GM19397 (cell line): ENCODE results near the gene SLC1A7.

Source experiments
- ATAC-seq: cut with Tn5 transposase; IDR thresholded peaks from one replicate; pipeline ENCODE4 v1.9.1; 2021; ENCODE audit warnings: mild to moderate bottlenecking, moderate library complexity; ENCODE audit not compliant: unreplicated experiment

The SLC1A7 gene

DNA sequence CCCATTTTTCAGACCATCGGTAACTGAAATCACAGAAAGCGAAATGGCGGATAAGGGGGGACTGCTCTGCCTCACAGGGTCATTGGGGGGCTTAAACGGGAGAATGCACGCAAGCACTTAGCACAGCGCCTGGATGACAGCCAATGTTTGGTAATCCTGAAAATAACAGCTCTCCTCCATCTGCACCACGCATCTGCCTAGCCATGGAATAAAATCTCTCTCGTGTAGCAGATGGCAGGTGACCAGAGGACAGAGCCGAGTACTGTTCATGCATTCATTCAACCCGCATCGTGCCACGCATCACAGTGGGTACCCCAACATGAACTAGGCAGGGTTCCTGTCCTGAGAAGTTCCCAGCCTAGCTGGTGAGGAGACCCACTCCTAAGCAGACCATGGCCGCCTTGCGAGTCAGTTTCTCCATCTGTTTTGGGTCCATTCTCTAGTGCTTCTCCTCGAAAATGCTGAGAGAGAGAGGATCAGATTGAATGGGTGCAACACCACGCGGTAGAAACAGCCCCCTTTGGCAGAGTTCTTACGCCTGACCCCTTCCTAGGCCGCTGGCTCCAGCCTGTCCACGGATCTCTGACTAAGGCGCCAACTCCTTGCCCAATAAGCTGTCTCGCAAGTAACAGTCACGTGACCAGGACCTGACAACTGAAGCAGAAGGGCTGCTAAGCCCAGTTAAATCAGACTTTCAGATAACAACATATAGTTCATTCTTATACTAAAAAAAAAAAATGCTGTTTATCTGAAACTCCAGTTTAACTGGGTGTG lies 7.3 kb downstream of the SLC1A7 start:
- ATAC-seq = no peak

DNA sequence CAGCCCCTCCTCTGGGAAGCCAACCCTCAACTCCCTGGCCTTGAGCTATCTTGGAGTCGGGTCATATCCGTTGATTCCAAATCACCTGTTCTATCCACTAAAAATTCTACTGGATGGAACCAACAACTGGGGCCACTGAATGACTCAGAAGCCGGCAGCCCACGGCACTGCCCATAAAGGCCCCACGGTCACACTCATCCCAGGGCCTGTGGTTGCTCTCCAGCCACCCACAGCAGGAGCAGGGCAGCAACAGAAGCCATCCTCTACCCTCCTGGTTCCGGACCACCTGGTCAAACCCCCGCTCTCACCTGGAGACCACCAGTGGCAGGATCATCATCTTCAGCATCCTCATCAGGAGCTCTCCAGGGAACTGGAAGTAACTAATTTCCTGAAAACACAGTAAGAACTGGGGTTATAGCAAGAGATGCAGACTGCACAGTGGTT lies 8.4 kb downstream of the SLC1A7 start:
- ATAC-seq = no peak

DNA sequence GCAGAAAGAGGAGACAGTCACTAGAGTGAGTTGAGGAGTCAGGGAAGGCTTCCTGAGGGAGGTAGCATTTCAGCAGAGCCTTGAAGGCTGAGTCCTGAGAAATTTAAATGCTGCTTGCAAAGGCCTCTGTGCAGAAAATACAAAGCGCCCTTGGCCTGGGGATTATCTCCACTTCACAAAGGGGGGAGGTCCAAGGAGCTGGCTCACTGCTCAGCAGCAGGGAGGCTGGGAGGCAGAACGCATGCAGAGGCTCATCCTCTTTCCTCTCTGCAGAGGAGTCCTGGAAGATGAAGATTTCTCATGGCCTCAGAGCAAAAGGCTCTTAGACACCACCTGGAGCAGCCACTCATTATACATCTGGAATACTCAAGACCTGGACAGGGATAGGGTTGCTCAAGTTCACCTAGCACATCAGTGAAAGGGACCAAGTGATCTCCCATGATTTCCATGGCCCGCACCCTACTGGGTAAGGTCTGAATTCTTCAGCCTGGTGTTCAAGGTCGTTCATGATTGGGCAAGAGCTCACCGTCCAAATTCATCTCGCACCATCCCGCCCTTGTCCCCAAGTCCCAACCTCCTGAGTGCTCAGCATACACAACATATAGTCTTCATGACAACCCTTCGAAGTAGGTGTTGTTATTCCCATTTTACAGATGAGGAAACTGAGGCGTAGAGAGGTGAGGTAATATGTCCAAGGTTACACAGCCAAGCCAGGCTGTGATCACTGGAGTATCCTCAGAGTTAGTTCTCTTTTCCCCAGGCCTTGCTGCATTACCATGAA lies 9.0 kb downstream of the SLC1A7 start:
- ATAC-seq = no peak

DNA sequence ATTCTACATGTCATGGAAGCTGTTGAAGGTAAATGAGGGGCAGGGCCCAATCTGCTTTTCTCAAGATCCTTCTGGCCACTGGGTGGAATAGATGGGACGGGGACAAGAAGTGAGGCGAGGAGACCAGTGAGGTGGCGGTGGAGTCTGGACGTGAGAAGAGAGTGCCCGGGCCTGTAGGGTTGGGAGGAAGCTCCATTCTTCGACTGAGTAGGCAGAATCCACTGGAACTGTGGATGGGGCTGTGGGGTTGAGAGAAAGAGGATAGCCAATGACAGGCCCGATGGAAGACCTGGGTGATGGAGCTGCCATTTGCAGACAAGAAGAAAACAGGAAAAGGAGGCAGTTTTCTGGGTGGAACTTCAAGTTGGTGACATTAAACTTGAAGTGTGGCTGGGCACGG lies 10.3 kb downstream of the SLC1A7 start:
- ATAC-seq = no peak

DNA sequence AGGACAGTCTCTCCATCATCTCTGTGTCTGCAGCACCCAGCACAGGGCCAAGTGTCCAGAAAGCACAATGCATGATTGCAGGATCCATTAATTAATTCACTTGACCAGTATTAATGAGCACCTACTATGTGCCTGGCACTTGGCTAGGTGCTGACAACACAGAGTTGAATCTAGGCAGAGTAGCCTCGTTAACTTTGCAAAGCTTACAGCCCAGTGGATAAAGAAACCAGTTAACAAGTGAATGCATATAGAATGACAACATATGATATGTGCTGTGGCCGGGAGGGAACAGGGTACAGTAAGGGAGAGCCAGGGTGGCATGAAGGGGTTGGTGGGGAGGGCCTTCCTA lies 10.9 kb downstream of the SLC1A7 start:
- ATAC-seq = no peak

DNA sequence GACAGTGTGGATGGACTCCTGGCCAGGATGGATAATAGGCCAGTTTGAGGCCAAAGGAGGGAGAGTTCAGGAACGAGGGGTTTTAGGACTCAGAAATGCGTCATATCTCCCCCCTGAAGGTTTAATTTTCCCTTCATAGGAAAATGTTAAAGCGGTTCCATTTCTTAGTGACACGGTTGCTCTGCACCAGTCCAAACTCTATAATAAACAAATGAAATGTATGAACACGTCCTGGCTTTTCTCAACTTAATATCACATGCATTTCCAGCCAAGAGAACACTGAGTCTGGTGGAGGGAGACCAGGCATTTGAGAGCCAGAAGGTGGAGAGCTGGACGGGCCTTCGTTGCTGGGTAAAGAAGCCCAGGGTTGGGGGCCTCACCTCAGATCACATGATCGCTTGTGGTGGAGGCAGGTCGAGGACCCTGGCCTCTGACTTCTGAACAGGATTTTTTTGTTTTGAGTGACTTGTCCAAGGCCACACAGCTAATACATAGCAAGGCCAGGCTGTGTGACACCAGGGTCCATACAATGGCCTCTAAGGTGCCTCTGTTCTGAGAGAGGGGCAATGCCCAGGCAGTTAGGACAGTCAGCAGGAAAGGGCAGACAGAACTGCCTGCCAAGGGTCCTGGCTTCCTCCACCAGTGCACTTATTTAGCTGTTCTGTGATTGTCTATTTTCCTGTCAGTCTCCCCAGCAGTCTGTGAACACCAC lies 11.4 kb downstream of the SLC1A7 start:
- ATAC-seq = no peak

DNA sequence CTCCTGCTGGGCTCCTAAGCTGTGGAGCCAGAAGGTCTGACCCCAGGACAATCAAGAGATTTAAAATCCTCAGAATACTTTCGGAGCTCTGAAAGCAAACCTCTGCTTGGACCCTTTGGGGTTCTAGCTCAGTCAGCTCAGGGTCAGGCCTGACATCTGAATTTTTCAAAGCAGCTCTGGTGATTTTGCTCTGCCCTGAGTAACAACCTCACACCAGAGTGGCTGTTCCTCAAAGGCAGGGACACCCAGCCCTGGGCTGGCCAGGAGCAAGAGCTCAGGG lies 11.9 kb downstream of the SLC1A7 start:
- ATAC-seq = no peak

DNA sequence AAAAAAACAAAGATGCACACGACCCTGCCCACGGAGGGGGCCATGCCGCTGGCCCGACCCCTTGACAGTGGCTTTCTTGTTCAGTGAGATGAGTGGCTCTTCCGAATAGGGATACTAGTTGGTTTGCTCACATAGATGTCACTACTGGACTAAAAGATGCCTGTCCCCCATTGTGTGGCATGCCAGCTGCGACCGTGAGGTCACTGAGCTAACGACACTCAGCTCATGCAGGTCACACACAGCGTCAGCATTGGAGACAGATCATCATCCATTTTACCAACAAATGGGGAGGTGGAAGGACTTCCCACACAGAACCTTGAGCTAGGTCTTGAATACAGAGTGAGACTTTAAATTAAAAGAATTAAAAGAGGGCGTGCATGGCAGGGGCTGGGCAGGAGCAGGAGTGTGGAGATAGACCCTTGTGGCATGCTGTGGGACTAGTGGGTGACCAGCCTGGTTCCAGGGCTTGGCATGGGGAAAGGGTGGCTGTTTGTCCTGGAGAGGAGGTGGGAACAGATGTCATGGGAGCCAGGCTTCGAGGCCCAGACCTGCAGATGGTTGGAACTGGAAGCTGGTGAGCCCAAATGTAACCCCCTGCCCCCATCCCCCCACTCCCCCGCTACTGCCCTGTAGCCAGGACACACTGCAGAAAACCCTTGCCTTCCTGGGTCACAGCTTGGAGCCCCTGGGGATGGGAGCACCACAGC lies 12.4 kb downstream of the SLC1A7 start:
- ATAC-seq = no peak

DNA sequence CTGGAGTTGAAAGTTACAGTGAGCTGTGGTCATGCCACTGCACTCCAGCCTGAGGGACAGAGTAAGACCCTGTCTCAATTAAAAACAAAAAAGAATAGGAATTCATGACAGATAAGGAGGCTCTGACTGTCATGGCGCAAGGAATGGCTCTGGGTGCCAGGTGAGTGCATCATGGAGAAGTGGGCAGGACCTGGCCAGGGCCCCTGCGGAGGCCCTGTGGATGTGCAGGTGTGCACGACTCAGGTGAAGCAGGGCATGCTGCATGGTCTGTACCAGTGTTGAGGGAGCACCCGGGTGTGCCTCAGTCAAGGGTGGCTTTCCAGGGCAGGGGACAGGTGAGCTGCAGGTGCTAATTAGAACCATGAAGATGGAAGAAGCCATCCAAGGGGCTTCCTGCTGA lies 14.0 kb downstream of the SLC1A7 start:
- no peak for ATAC-seq

DNA sequence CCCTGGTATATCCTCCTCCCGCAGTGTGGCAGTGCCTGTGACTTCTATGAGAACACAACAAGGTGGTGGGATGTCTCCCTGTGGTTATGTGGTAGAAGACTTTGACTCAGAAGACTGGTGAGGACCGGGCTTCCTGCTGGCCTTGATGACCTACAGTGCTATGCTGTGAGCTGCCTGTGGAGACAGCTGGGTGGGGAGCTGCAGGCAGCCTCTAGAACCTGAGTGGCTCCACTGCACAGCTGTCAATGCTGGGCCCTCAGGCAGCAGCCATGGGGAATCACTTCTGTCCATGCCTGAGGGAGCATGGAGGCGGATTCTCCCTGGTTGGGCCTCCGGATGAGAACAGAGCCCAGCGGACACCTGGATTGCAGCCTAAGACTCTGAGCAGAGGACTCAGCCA lies 14.9 kb downstream of the SLC1A7 start:
- no peak for ATAC-seq

DNA sequence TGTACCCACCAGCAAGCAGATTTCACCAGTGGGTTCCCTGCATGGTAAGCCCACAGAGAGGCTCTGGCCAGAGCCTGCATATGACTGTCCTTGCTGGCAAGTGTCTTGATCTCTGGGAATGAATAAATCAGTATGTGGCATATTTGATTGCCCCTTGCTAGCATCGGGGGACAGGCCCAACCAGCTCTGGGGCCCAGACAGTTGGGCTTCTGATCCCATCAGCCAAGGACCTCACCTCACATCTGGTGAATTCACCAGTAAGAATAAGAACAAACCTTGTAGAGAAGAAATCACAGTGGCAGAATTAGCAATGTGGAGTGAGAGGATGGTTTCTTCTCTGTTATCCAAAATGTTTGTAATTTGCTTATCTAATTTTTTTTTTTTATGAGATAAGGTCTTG lies 15.9 kb downstream of the SLC1A7 start:
- ATAC-seq = no peak

DNA sequence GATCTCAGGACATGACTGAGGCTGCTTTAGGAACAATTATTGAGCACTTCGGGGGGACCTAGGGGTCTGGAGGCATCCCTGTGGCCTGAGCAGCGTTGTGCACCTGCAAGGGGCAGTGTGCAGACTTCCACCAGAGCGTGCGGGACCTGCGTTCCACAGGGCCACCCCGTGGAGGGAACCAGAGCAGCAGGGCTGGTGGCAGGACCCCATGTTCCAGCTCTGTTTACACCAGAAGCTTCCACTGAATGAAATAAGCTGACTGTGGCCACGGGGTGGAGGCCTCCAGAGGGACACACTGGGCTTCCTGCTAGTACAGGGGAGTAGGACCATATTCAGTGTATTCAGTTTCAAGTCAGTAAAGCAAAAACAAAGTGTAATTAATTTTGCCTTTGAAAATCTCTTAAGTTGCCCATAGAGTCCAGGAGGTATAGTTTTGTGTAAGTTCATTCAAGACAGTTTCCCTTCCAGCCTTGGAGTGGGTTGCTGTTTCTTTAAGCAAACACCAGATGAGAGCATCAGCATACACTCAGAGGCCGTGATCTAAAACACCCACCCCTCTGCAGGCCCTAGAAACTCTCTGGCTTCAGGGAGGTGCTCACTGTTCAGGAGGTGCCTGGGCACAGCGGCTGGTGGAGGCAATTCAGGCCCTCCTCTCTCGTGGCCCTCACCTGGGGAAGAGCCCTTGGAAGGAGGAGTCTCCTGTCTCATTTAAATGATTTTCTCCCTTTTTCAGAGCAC lies 16.6 kb downstream of the SLC1A7 start:
- no peak for ATAC-seq

DNA sequence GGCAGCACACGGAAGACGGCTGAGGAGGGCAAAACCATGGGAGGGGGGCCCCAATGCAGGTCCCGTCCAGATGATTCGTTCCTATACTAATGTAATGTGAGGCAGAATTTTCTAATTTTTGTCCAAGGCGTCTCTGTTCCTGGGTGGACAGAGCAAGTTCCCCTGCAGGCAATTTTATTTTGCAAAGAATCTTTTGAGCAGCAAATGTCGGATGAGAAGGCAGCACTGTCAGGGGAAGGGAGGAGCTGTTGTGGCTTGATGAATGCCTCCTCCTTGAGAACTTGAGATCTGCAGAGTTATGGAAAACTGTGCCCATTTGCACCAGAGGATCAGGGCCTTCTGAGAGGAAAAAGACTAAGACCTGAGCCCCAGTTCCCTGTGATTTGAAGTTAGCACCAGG lies 17.3 kb downstream of the SLC1A7 start:
- no peak for ATAC-seq

DNA sequence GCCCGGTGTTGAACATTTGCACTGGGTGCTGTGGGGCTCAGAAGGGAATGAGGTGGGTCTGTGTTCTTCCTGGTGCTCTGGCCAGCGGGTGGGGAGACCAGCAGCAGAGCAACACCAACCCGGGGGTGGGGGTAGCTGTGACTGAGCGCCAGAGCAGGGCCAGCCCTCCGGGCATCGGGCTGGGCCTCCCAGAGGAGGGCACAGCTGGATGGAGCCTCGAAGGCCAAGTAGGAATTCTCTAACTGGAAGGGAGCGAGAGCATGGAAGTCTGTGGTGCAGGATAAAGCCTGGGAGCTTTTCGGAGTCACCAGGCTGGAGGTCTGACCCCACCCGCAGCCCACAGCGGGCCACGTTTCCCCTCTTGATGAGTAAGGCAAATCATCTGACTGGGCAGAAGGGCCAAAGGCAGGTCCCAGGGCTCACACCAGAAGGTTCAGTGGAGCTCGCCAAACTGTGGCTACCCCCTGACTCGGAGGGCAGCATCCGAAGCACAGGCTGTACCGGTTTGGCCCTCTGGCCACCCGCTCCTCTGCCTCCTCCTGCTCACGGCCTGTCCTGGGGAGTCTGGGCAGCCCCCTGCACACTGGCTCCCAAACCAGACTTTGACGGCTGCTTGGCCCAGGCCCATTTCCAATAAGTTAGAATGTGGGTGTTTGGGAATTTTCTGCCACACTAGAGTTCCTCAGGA lies 18.8 kb downstream of the SLC1A7 start:
- ATAC-seq = no peak

DNA sequence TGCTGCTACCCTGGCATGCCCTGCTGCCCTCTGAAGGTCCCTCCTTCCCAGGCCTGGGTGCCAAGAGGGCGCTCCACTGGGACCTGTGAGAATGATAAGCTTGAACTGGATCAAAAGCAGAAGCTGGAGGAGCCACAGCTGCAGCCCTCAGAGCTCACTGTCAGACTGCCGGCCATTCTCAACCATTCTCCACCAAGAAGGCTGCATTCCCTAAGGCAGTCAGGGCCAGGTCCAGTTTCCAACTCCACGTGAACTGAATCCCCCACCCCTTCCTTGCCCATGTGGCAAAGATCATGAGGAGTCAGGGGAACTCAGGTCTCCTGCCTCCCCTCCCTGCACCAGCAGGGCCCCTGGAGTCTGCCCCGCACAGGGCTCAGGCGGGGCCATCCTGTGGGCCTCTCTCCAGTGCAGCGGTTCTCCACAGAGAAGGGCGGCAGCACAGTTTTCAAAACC lies 19.5 kb downstream of the SLC1A7 start:
- no peak for ATAC-seq

DNA sequence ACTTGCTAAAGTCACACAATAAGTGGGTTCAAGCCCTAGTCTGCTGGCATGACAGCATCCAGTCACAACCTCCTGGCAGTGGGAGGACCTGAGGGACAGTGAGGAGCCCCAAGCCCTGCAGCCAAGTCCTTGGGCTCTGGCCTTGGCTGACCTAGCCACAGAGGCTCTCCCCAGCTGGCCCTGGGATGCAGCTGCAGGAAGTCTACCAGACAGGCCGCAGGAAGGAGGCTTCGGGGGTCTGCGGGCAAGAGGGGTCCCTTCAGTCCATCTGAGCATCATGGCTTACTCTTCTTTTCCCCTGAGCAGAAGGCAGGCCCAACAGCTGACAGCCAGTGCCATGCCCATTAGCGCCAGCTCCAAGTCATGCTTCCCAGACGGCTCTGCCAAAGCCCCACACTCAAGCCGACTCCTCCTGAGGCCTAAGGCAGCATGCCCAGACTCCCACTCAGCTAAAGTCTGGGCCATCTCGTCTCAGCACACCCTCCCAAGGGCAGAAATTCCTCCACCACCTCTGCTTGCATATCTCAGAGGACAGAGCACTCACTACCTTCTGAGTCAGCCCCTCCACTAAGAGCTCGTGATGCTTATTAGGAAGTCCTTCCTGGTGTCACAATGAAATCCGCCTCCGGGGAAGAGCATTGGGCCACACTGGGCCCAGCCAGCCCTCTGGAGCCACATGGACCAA lies 20.1 kb downstream of the SLC1A7 start:
- no peak for ATAC-seq

DNA sequence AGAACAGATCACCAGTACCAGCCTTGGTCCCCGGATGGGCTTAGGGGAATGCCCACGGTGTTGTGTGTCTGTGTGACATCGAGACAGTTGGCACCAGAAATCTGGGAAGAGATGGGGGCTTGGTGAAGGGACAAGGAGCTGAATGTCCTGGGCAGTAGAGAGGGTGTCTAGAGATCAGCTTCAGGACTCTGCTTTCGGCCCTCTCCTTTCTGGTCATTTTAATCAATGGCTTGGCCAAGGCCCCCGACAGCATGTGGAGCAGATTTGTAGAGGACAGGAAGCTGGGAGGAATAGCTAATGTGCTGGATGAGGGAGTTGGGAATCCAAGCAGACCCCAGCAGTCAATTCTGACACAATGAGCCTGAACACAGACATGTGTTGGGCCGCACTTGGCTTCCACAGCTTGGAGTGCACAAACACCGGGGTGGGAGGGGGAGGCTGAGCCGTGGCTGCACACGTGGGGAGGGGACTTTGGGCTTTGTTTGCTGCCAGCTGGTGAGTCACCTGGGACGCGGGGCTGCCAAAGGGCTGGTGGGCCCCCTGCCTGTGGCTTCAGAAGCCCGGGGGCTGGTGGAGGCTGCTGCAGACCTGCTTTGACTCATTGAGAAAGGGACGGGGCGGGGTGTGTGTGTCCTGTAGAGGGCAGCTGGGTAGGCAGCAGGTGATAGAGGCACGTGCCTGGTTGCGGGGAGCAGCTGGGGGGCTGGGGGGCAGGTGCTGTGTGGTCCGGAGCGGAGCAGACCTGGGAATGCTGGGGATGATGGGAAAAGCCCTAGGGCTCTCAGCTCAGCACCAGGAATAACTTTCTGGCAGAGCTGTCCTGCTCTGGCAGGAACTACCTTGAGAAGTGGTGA lies 20.9 kb downstream of the SLC1A7 start:
- no peak for ATAC-seq

DNA sequence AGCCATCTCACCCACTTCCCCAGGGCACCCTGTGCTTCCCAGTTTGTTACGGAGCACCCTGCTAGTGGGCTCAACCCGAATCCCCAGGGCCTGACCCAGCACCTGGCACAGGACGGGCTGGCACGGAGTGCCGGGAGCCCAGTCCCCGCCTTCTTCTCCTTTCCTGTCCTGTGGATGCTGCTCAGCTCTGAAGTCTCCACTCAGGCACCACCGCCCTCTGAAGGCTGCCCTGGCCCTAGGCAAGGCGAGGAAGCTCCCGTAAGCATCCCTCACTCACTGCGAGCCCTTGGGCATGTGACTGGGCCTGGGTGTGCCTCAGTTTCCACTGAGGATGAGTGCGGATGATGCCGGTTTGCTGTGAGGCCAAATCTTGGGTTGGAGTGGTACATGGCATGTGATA lies 21.8 kb downstream of the SLC1A7 start:
- no peak for ATAC-seq

DNA sequence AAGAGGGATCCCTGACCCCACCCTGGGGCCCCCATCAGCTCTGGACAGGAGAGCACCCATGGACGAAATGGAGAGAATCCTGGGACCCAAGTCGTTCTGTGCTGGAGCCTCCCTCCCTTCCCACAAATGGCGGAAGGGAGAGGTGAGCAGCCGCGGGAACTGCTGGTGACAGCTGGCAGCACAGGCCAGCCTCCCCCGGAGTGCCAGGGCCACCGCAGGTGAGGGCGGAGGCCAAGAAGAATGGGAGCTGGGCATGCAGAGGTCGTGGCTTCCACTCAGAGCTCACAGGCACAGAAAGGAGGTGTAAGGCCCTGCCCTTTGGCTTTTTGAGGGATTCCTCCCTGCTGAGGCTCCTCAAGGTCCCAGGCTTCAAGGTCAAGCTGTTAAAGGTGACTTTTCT lies 24.6 kb downstream of the SLC1A7 start:
- ATAC-seq = no peak
